K562 (cell line): ENCODE data around the gene ABHD18. TPM values are rescaled to one million over a fixed set of nuclear protein-coding genes. Genes with fewer than 3 reads are reported as not detected.

Experiments
- BMI1 ChIP-seq: fragments of 150-350 bp; IDR thresholded peaks from 2 replicates; pipeline ENCODE4 v1.6.1; 2014; ENCODE audit warnings: low read length
- CAMTA2 ChIP-seq: fragments of 250-450 bp; sonication (Bioruptor Pico); conservative IDR thresholded peaks from 2 replicates; pipeline ENCODE4 v1.5.1; 2022
- CXXC5 ChIP-seq: fragments of 250-450 bp; sonication (Bioruptor Pico); IDR thresholded peaks from 2 replicates; pipeline ENCODE4 v1.8.0; 2022; ENCODE audit warnings: inconsistent platforms, mild to moderate bottlenecking, moderate library complexity
- DIDO1 ChIP-seq: fragments of 450-650 bp; IDR thresholded peaks from 2 replicates; pipeline ENCODE4 v1.6.1; 2016; ENCODE audit warnings: low read depth, missing biosample characterization, missing genetic modification characterization
- ELF4 ChIP-seq: fragments of 450-650 bp; formaldehyde crosslinking; IDR thresholded peaks from 2 replicates; pipeline ENCODE4 v1.4.0; 2022; ENCODE audit warnings: missing genetic modification characterization
- EZH2 ChIP-seq: IDR thresholded peaks from 2 replicates; pipeline ENCODE4 v1.6.1; 2012; ENCODE audit warnings: low read depth, mild to moderate bottlenecking, inconsistent platforms, low read length, borderline replicate concordance
- FOXA3 ChIP-seq, 2 experiments: fragments of 450-650 bp in 1 of 2; sonication (generic) in 1 of 2; formaldehyde crosslinking; IDR thresholded peaks in 1 of 2; conservative IDR thresholded peaks in 1 of 2; 2 replicates each; pipeline versions ENCODE4 v1.4.0 to v1.8.0; 2020 to 2022; ENCODE audit warnings: mild to moderate bottlenecking in 2 of 2, missing genetic modification reagents in 1 of 2
- HNRNPUL1 ChIP-seq: fragments of 200-400 bp; formaldehyde crosslinking; IDR thresholded peaks from 2 replicates; pipeline ENCODE4 v1.6.1; 2017; ENCODE audit warnings: low read length
- HOXB6 ChIP-seq: fragments of 250-450 bp; sonication (Bioruptor Pico); IDR thresholded peaks from 2 replicates; pipeline ENCODE4 v1.5.1; 2022; ENCODE audit warnings: mild to moderate bottlenecking, borderline replicate concordance
- JUNB ChIP-seq: fragments of 450-650 bp; formaldehyde crosslinking; conservative IDR thresholded peaks from 2 replicates; pipeline ENCODE4 v1.4.0; 2020; ENCODE audit warnings: mild to moderate bottlenecking
- MAFG ChIP-seq: fragments of 450-650 bp; conservative IDR thresholded peaks from 2 replicates; pipeline ENCODE4 v1.6.1; 2016; ENCODE audit warnings: missing genetic modification characterization, missing compliant biosample characterization
- MCM7 ChIP-seq, 2 experiments: fragments of 450-650 bp; IDR thresholded peaks; 2 replicates each; pipeline ENCODE4 v1.6.1; 2016 to 2018
- NFYB ChIP-seq: IDR thresholded peaks from 2 replicates; pipeline ENCODE4 v1.6.1; 2011; ENCODE audit warnings: mild to moderate bottlenecking, moderate library complexity; ENCODE audit not compliant: insufficient read length; ENCODE audit errors: extremely low read depth
- POU5F1 ChIP-seq: fragments of 150-350 bp; IDR thresholded peaks from 2 replicates; pipeline ENCODE4 v1.6.1; 2014; ENCODE audit warnings: borderline replicate concordance, low read length, low read depth, mild to moderate bottlenecking; ENCODE audit not compliant: partially characterized antibody
- PPARD ChIP-seq: fragments of 250-450 bp; sonication (Bioruptor Pico); IDR thresholded peaks from 2 replicates; pipeline ENCODE4 v1.8.0; 2022; ENCODE audit warnings: inconsistent platforms, mild to moderate bottlenecking, moderate library complexity
- RBM22 ChIP-seq: fragments of 200-400 bp; formaldehyde crosslinking; IDR thresholded peaks from 2 replicates; pipeline ENCODE4 v1.6.1; 2018; ENCODE audit warnings: low read length, low read depth; ENCODE audit not compliant: poor library complexity, severe bottlenecking
- SMARCA5 ChIP-seq: fragments of 450-650 bp; IDR thresholded peaks from 2 replicates; pipeline ENCODE4 v1.6.1; 2016
- STAG1 ChIP-seq: sonication (generic); formaldehyde crosslinking; IDR thresholded peaks from 2 replicates; pipeline ENCODE4 v1.5.0; 2020; ENCODE audit warnings: missing genetic modification reagents, borderline replicate concordance
- SUPT5H ChIP-seq: fragments of 450-650 bp; IDR thresholded peaks from 2 replicates; pipeline ENCODE4 v1.6.1; 2016
- TAF7 ChIP-seq: fragments of 450-650 bp; IDR thresholded peaks from 2 replicates; pipeline ENCODE4 v1.6.1; 2016; ENCODE audit warnings: missing genetic modification characterization, missing compliant biosample characterization
- TRIM28 ChIP-seq: fragments of 450-650 bp; IDR thresholded peaks from 2 replicates; pipeline ENCODE4 v1.6.1; 2017
- ZNF146 ChIP-seq: IDR thresholded peaks from one replicate; pipeline ENCODE4 v1.6.1; 2018; ENCODE audit warnings: missing compliant biosample characterization; ENCODE audit not compliant: unreplicated experiment
- ZNF274 ChIP-seq: IDR thresholded peaks from 2 replicates; pipeline ENCODE4 v1.6.1; 2011; ENCODE audit warnings: low read depth, mild to moderate bottlenecking, low read length, moderate library complexity, borderline replicate concordance
- ZNF324 ChIP-seq: fragments of 250-450 bp; sonication (Bioruptor Pico); IDR thresholded peaks from 2 replicates; pipeline ENCODE4 v1.4.0; 2020; ENCODE audit warnings: mild to moderate bottlenecking
- ZNF347 ChIP-seq: fragments of 450-650 bp; formaldehyde crosslinking; IDR thresholded peaks from 2 replicates; pipeline ENCODE4 v1.4.0; 2020; ENCODE audit warnings: low read depth, mild to moderate bottlenecking, moderate library complexity
- ZNF583 ChIP-seq: fragments of 250-450 bp; sonication (Bioruptor Pico); IDR thresholded peaks from 2 replicates; pipeline ENCODE4 v1.4.0; 2020
- ZNF668 ChIP-seq: fragments of 250-450 bp; sonication (Bioruptor Pico); IDR thresholded peaks from 2 replicates; pipeline ENCODE4 v1.8.0; 2022; ENCODE audit warnings: mild to moderate bottlenecking, inconsistent platforms
- polyA plus RNA-seq, 8 experiments: library from polyadenylated mRNA; depleted of rRNA in 4 of 8; stranded (reverse) in 5 of 8; unstranded in 3 of 8; fragments of >200 nt; fragmentation: Nextera tagmentation in 2 of 8; fragmentation: Illumina TruSeq in 1 of 8; extraction: Ambion mirVana in 2 of 8; extraction: Trizol in 1 of 8; gene quantifications; 2 replicates each; pipeline versions ENCODE4 v1.2.1 to v1.2.3, GENCODE V29; 2011 to 2014; ENCODE audit warnings: inconsistent platforms in 1 of 8, missing spikeins in 1 of 8
- total RNA-seq, 7 experiments: library from RNA; depleted of rRNA in 6 of 7; stranded (reverse); fragments of >200 nt in 6 of 7; fragmentation: Illumina TruSeq in 2 of 7; extraction: Trizol in 2 of 7; gene quantifications; 2 replicates each; pipeline versions ENCODE4 v1.2.1 to v1.2.3, GENCODE V29; 2011 to 2021; ENCODE audit warnings: low replicate concordance in 1 of 7
- TF ChIP-seq, protein P1 (sequence below): sonication (generic); formaldehyde crosslinking; IDR thresholded peaks from 2 replicates; pipeline ENCODE4 v1.8.0; 2022; ENCODE audit warnings: missing genetic modification reagents, mild to moderate bottlenecking, borderline replicate concordance
- TF ChIP-seq, protein P2 (sequence below): fragments of 250-450 bp; sonication (Bioruptor Pico); IDR thresholded peaks from 2 replicates; pipeline ENCODE4 v1.5.0; 2021; ENCODE audit warnings: mild to moderate bottlenecking, borderline replicate concordance

The ABHD18 gene
- total and polyA plus RNA-seq, 9 of the 15 experiments (the other 6 are each of a cell fraction or from before 2014, with no cell fraction given): 6.1 to 25.0 (median 16.0) TPM

GRCh38 chr4:128060699-128061565, 95.7 kb downstream of the ABHD18 start, which contains the start of gene LARP1B (continued):
- peak; percentile 81 for TF ChIP-seq CXXC5 (CRISPR knock-in tag)
- TF ChIP-seq STAG1 (CRISPR knock-in tag): no peak
- TF ChIP-seq FOXA3 (CRISPR knock-in tag; conservative IDR thresholded peaks at IDR 0.05 in 1 of 2, IDR thresholded peaks at IDR 0.05 in 1 of 2): no peak
- TF ChIP-seq TRIM28: no peak
- TF ChIP-seq SUPT5H: peak; percentile 72
- no peak for TF ChIP-seq ZNF146 (CRISPR knock-in tag)
- TF ChIP-seq POU5F1: no peak
- TF ChIP-seq NFYB: no peak
- TF ChIP-seq TAF7: no peak
- TF ChIP-seq RBM22: peak; percentile 65
- TF ChIP-seq BMI1: no peak
- no peak for TF ChIP-seq MCM7 (IDR thresholded peaks at IDR 0.05)
- TF ChIP-seq, protein P1, sequence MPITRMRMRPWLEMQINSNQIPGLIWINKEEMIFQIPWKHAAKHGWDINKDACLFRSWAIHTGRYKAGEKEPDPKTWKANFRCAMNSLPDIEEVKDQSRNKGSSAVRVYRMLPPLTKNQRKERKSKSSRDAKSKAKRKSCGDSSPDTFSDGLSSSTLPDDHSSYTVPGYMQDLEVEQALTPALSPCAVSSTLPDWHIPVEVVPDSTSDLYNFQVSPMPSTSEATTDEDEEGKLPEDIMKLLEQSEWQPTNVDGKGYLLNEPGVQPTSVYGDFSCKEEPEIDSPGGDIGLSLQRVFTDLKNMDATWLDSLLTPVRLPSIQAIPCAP (CRISPR knock-in tag): no peak
- TF ChIP-seq PPARD (CRISPR knock-in tag): no peak
- TF ChIP-seq ZNF583 (CRISPR knock-in tag): 0 out of 2 replicates have a peak, but pooled peaks have one; percentile 51
- no peak for TF ChIP-seq HOXB6
- no peak for TF ChIP-seq ELF4 (CRISPR knock-in tag)
- TF ChIP-seq, protein P2, sequence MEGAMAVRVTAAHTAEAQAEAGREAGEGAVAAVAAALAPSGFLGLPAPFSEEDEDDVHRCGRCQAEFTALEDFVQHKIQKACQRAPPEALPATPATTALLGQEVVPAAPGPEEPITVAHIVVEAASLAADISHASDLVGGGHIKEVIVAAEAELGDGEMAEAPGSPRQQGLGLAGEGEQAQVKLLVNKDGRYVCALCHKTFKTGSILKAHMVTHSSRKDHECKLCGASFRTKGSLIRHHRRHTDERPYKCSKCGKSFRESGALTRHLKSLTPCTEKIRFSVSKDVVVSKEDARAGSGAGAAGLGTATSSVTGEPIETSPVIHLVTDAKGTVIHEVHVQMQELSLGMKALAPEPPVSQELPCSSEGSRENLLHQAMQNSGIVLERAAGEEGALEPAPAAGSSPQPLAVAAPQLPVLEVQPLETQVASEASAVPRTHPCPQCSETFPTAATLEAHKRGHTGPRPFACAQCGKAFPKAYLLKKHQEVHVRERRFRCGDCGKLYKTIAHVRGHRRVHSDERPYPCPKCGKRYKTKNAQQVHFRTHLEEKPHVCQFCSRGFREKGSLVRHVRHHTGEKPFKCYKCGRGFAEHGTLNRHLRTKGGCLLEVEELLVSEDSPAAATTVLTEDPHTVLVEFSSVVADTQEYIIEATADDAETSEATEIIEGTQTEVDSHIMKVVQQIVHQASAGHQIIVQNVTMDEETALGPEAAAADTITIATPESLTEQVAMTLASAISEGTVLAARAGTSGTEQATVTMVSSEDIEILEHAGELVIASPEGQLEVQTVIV (CRISPR knock-in tag): no peak
- TF ChIP-seq MAFG (tag): no peak
- no peak for TF ChIP-seq HNRNPUL1
- TF ChIP-seq ZNF668 (CRISPR knock-in tag): 0 out of 2 replicates have a peak, but pooled peaks have one; percentile 56
- no peak for TF ChIP-seq DIDO1 (tag)
- no peak for TF ChIP-seq SMARCA5
- no peak for TF ChIP-seq ZNF274
- TF ChIP-seq ZNF347 (CRISPR knock-in tag): no peak
- TF ChIP-seq CAMTA2 (CRISPR knock-in tag): no peak
- no peak for TF ChIP-seq ZNF324
- TF ChIP-seq JUNB: no peak
- TF ChIP-seq EZH2: no peak
